K562 (cell line): ENCODE measurements around the gene MRFAP1. TPM values are rescaled to one million over a fixed set of nuclear protein-coding genes. Genes with fewer than 3 reads are reported as not detected.

Source experiments
- DPF2 ChIP-seq: fragments of 450-650 bp; IDR thresholded peaks from 2 replicates; pipeline ENCODE4 v1.6.1; 2016
- EHMT2 ChIP-seq: fragments of 450-650 bp; IDR thresholded peaks from 2 replicates; pipeline ENCODE4 v1.6.1; 2018; ENCODE audit warnings: antibody characterized with exemption
- EZH2 ChIP-seq: IDR thresholded peaks from 2 replicates; pipeline ENCODE4 v1.6.1; 2012; ENCODE audit warnings: low read depth, mild to moderate bottlenecking, inconsistent platforms, low read length, borderline replicate concordance
- GABPB2 ChIP-seq: fragments of 250-450 bp; sonication (Bioruptor Pico); conservative IDR thresholded peaks from 2 replicates; pipeline ENCODE4 v1.5.1; 2021; ENCODE audit warnings: mild to moderate bottlenecking
- HNRNPK ChIP-seq: fragments of 200-400 bp; formaldehyde crosslinking; IDR thresholded peaks from one replicate; pipeline ENCODE4 v1.6.1; 2018; ENCODE audit warnings: mild to moderate bottlenecking, low read depth, low read length; ENCODE audit not compliant: poor library complexity, severe bottlenecking
- HOXB6 ChIP-seq: fragments of 250-450 bp; sonication (Bioruptor Pico); IDR thresholded peaks from 2 replicates; pipeline ENCODE4 v1.5.1; 2022; ENCODE audit warnings: mild to moderate bottlenecking, borderline replicate concordance
- KHSRP ChIP-seq: fragments of 450-650 bp; IDR thresholded peaks from 2 replicates; pipeline ENCODE4 v1.6.1; 2017
- MLX ChIP-seq, 2 experiments: fragments of 450-650 bp in 1 of 2; sonication (generic) in 1 of 2; formaldehyde crosslinking; conservative IDR thresholded peaks; 2 replicates each; pipeline versions ENCODE4 v1.4.0 to v1.8.1; 2020 to 2022; ENCODE audit warnings: mild to moderate bottlenecking in 1 of 2, missing genetic modification reagents in 1 of 2
- MTA3 ChIP-seq: fragments of 450-650 bp; formaldehyde crosslinking; IDR thresholded peaks from 2 replicates; pipeline ENCODE4 v1.6.1; 2017; ENCODE audit warnings: mild to moderate bottlenecking, borderline replicate concordance
- MXI1 ChIP-seq: IDR thresholded peaks from 2 replicates; pipeline ENCODE4 v1.6.1; 2011; ENCODE audit warnings: low read depth, mild to moderate bottlenecking, improper control_type of control experiment, low read length
- PCBP1 ChIP-seq: fragments of 200-400 bp; formaldehyde crosslinking; IDR thresholded peaks from 2 replicates; pipeline ENCODE4 v1.6.1; 2018; ENCODE audit warnings: mild to moderate bottlenecking, low read depth, low read length; ENCODE audit not compliant: poor library complexity, severe bottlenecking
- SOX6 ChIP-seq: fragments of 450-650 bp; IDR thresholded peaks from 2 replicates; pipeline ENCODE4 v1.6.1; 2014; ENCODE audit warnings: mild to moderate bottlenecking
- SREBF1 ChIP-seq: fragments of 150-350 bp; IDR thresholded peaks from 2 replicates; pipeline ENCODE4 v1.6.1; 2014; ENCODE audit warnings: antibody characterized with exemption, low read depth, low read length, borderline replicate concordance
- SREBF2 ChIP-seq: sonication (generic); formaldehyde crosslinking; IDR thresholded peaks from 2 replicates; pipeline ENCODE4 v1.4.0; 2020; ENCODE audit warnings: mild to moderate bottlenecking, missing genetic modification reagents
- SUPT5H ChIP-seq: fragments of 450-650 bp; IDR thresholded peaks from 2 replicates; pipeline ENCODE4 v1.6.1; 2016
- TAF1 ChIP-seq: IDR thresholded peaks from 2 replicates; pipeline ENCODE4 v1.6.1; 2011; ENCODE audit warnings: mild to moderate bottlenecking, low read length, moderate library complexity; ENCODE audit not compliant: insufficient read depth, control insufficient read depth, severe bottlenecking; ENCODE audit errors: extremely low read depth
- TARDBP ChIP-seq: fragments of 450-650 bp; IDR thresholded peaks from 2 replicates; pipeline ENCODE4 v1.6.1; 2016
- TOE1 ChIP-seq, 2 experiments: fragments of 450-650 bp in 1 of 2; sonication (generic) in 1 of 2; formaldehyde crosslinking in 1 of 2; IDR thresholded peaks; 2 replicates each; pipeline versions ENCODE4 v1.7.1 to v1.8.0; 2016 to 2022; ENCODE audit warnings: borderline replicate concordance in 2 of 2, mild to moderate bottlenecking in 2 of 2, antibody characterized with exemption in 1 of 2, inconsistent platforms in 1 of 2, low read depth in 1 of 2, missing genetic modification reagents in 1 of 2, moderate library complexity in 1 of 2
- USF2 ChIP-seq: sonication (generic); formaldehyde crosslinking; IDR thresholded peaks from 2 replicates; pipeline ENCODE4 v1.5.0; 2020; ENCODE audit warnings: missing genetic modification reagents
- ZC3H11A ChIP-seq: IDR thresholded peaks from 2 replicates; pipeline ENCODE4 v1.6.1; 2012; ENCODE audit warnings: low read depth, low read length, improper control_type of control experiment
- ZNF174 ChIP-seq: fragments of 250-450 bp; sonication (Bioruptor Pico); IDR thresholded peaks from 2 replicates; pipeline ENCODE4 v1.4.0; 2020; ENCODE audit warnings: mild to moderate bottlenecking
- ZNF184 ChIP-seq: sonication (generic); formaldehyde crosslinking; IDR thresholded peaks from 2 replicates; pipeline ENCODE4 v1.5.0; 2020; ENCODE audit warnings: missing genetic modification reagents
- ZNF239 ChIP-seq: fragments of 250-450 bp; sonication (Bioruptor Pico); IDR thresholded peaks from 2 replicates; pipeline ENCODE4 v1.4.0; 2020; ENCODE audit warnings: mild to moderate bottlenecking
- ZNF561 ChIP-seq: fragments of 450-650 bp; formaldehyde crosslinking; conservative IDR thresholded peaks from 2 replicates; pipeline ENCODE4 v1.4.0; 2020; ENCODE audit warnings: mild to moderate bottlenecking, moderate library complexity
- polyA plus RNA-seq, 8 experiments: library from polyadenylated mRNA; depleted of rRNA in 4 of 8; stranded (reverse) in 5 of 8; unstranded in 3 of 8; fragments of >200 nt; fragmentation: Nextera tagmentation in 2 of 8; fragmentation: Illumina TruSeq in 1 of 8; extraction: Ambion mirVana in 2 of 8; extraction: Trizol in 1 of 8; gene quantifications; 2 replicates each; pipeline versions ENCODE4 v1.2.1 to v1.2.3, GENCODE V29; 2011 to 2014; ENCODE audit warnings: inconsistent platforms in 1 of 8, missing spikeins in 1 of 8
- total RNA-seq, 7 experiments: library from RNA; depleted of rRNA in 6 of 7; stranded (reverse); fragments of >200 nt in 6 of 7; fragmentation: Illumina TruSeq in 2 of 7; extraction: Trizol in 2 of 7; gene quantifications; 2 replicates each; pipeline versions ENCODE4 v1.2.1 to v1.2.3, GENCODE V29; 2011 to 2021; ENCODE audit warnings: low replicate concordance in 1 of 7
- TF ChIP-seq, protein P1 (sequence below): fragments of 450-650 bp; IDR thresholded peaks from 2 replicates; pipeline ENCODE4 v1.6.1; 2014; ENCODE audit warnings: low read depth, mild to moderate bottlenecking, moderate library complexity, borderline replicate concordance
- TF ChIP-seq, protein P2 (sequence below): fragments of 450-650 bp; conservative IDR thresholded peaks from 2 replicates; pipeline ENCODE4 v1.6.1; 2016; ENCODE audit warnings: missing genetic modification characterization, low read depth, mild to moderate bottlenecking, control low read depth, missing compliant biosample characterization

The MRFAP1 gene
- total and polyA plus RNA-seq, 9 of the 15 experiments (the other 6 are each of a cell fraction or from before 2014, with no cell fraction given), result 46.0 to 270 (median 151) TPM

GRCh38 chr4:6688879-6689505, 48.5 kb downstream of the MRFAP1 start (continued):
- TF ChIP-seq USF2 (CRISPR knock-in tag) (no peak), ZNF561 (CRISPR knock-in tag) (no peak), SOX6 (peak; percentile 21; the same call in 1 of the 2 replicates), HNRNPK (no peak), ZNF174 (no peak), DPF2 (peak; percentile 77), SREBF1 (no peak), MTA3 (peak; percentile 29; the same call in 1 of the 2 replicates), SREBF2 (CRISPR knock-in tag) (no peak), ZC3H11A (no peak), ZNF184 (CRISPR knock-in tag) (no peak), EZH2 (no peak), TARDBP (no peak), ZNF239 (CRISPR knock-in tag) (no peak), MLX (CRISPR knock-in tag; conservative IDR thresholded peaks at IDR 0.05) (no peak), GABPB2 (no peak), SUPT5H (no peak), HOXB6 (CRISPR knock-in tag) (no peak), KHSRP (no peak), TAF1 (no peak), PCBP1 (no peak), TOE1 (IDR thresholded peaks at IDR 0.05; ENCODE audit: borderline replicate concordance) (no peak), TOE1 (CRISPR knock-in tag; IDR thresholded peaks at IDR 0.05; ENCODE audit: borderline replicate concordance, low read depth) (no peak), MXI1 (no peak), EHMT2 (no peak)
- TF ChIP-seq, protein P1, sequence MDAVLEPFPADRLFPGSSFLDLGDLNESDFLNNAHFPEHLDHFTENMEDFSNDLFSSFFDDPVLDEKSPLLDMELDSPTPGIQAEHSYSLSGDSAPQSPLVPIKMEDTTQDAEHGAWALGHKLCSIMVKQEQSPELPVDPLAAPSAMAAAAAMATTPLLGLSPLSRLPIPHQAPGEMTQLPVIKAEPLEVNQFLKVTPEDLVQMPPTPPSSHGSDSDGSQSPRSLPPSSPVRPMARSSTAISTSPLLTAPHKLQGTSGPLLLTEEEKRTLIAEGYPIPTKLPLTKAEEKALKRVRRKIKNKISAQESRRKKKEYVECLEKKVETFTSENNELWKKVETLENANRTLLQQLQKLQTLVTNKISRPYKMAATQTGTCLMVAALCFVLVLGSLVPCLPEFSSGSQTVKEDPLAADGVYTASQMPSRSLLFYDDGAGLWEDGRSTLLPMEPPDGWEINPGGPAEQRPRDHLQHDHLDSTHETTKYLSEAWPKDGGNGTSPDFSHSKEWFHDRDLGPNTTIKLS, result peak; percentile 68; the same call in 1 of the 2 replicates
- TF ChIP-seq, protein P2, sequence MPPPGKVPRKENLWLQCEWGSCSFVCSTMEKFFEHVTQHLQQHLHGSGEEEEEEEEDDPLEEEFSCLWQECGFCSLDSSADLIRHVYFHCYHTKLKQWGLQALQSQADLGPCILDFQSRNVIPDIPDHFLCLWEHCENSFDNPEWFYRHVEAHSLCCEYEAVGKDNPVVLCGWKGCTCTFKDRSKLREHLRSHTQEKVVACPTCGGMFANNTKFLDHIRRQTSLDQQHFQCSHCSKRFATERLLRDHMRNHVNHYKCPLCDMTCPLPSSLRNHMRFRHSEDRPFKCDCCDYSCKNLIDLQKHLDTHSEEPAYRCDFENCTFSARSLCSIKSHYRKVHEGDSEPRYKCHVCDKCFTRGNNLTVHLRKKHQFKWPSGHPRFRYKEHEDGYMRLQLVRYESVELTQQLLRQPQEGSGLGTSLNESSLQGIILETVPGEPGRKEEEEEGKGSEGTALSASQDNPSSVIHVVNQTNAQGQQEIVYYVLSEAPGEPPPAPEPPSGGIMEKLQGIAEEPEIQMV (tag), result no peak
